ENCODE measurements around the gene B4GALT6. TPM values are rescaled to one million over a fixed set of nuclear protein-coding genes. Genes with fewer than 3 reads are reported as not detected.

The B4GALT6 gene
- total RNA-seq, 6 donors from 2014 or later = 0.55 to 3.4 (median 1.8) TPM; not detected in 1

GRCh38 chr18:31585991-31586390, 98.4 kb downstream of the B4GALT6 start:
- no peak overlapping the region for H3K4me3 ChIP-seq
- H3K36me3 ChIP-seq = no peaks in the 10 kb centered on the region
- WGBS, 2 donors = 70 to 82% methylated on average over 5 of the region's 5 CpGs
- DNase-seq (no peak), ATAC-seq (ENCODE audit: low FRiP score in 2 of 2) (no peak)
- H3K9me3 ChIP-seq = no peaks in the 10 kb centered on the region
- no peak overlapping the region for H3K27ac ChIP-seq
- TF ChIP-seq POLR2A (IDR thresholded peaks at IDR 0.05) (no peak), EP300 (IDR thresholded peaks at IDR 0.05) (no peak), POLR2AphosphoS5 (IDR thresholded peaks at IDR 0.05) (no peak)
- TF ChIP-seq, protein P1, sequence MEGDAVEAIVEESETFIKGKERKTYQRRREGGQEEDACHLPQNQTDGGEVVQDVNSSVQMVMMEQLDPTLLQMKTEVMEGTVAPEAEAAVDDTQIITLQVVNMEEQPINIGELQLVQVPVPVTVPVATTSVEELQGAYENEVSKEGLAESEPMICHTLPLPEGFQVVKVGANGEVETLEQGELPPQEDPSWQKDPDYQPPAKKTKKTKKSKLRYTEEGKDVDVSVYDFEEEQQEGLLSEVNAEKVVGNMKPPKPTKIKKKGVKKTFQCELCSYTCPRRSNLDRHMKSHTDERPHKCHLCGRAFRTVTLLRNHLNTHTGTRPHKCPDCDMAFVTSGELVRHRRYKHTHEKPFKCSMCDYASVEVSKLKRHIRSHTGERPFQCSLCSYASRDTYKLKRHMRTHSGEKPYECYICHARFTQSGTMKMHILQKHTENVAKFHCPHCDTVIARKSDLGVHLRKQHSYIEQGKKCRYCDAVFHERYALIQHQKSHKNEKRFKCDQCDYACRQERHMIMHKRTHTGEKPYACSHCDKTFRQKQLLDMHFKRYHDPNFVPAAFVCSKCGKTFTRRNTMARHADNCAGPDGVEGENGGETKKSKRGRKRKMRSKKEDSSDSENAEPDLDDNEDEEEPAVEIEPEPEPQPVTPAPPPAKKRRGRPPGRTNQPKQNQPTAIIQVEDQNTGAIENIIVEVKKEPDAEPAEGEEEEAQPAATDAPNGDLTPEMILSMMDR (IDR thresholded peaks at IDR 0.05) = no peak
- H3K4me1 ChIP-seq = no peaks in the 10 kb centered on the region
- H3K27me3 ChIP-seq = no peaks in the 10 kb centered on the region

- DNase-seq = no peak
- no peak overlapping the region for H3K4me3 ChIP-seq
- H3K4me1 ChIP-seq = no peaks in the 10 kb centered on the region
- no peaks in the 10 kb centered on the region for H3K36me3 ChIP-seq
- H3K27me3 ChIP-seq = no peaks in the 10 kb centered on the region
- WGBS, 2 donors = 89% methylated on average over 5 of the region's 5 CpGs
- no peak overlapping the region for H3K27ac ChIP-seq
- no peaks in the 10 kb centered on the region for H3K9me3 ChIP-seq
- ATAC-seq (ENCODE audit: low FRiP score in 2 of 2) = no peak
- TF ChIP-seq POLR2A (IDR thresholded peaks at IDR 0.05) = no peak
- TF ChIP-seq, protein P1 (IDR thresholded peaks at IDR 0.05) = no peak
- TF ChIP-seq POLR2AphosphoS5 (IDR thresholded peaks at IDR 0.05) = no peak
- TF ChIP-seq EP300 (IDR thresholded peaks at IDR 0.05) = no peak
Measured at GRCh38 chr18:31583185-31583854, 101.1 kb downstream of the B4GALT6 start.

DNA sequence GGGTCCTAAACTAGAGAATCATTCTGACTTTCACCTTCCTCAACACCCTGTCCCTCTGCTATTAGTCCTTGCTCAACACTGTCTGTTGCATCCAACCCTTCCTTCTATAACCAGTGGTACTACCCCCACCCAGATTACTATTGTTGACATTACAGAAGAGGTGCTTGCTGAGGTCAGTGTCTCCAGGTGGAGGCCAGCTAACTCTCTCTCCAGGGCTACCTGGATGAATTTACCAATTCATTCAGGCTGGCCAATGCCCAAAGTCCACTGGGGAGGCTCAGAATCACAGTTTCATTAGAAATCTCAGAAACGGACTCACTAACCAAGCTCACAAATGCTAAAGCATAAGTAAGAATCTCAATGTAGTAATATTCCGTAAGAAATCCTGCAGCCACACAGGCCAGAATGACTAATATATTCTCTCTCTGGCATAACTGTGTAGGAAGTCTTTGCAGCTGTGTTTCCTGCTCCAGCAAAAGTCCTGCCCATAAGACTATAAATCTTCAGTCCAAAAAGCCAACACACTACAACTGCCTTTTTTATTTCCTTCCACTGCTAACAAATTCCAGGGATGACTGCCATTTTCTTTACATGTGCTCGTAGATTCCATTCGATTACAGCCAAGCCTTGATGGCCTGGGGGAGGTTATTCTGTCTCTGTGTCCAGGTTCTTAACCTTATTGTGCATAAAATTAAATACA, 102.7 kb downstream of the B4GALT6 start:
- ATAC-seq (ENCODE audit: low FRiP score in 2 of 2) = no peak

GRCh38 chr18:31579375-31579774, 105.0 kb downstream of the B4GALT6 start:
- H3K4me1 ChIP-seq = no peaks in the 10 kb centered on the region
- ATAC-seq (ENCODE audit: low FRiP score in 2 of 2) = no peak
- H3K27ac ChIP-seq = no peak overlapping the region
- H3K9me3 ChIP-seq = no peaks in the 10 kb centered on the region
- no peaks in the 10 kb centered on the region for H3K36me3 ChIP-seq
- DNase-seq = no peak
- TF ChIP-seq POLR2A (IDR thresholded peaks at IDR 0.05) (no peak), EP300 (IDR thresholded peaks at IDR 0.05) (no peak), POLR2AphosphoS5 (IDR thresholded peaks at IDR 0.05) (no peak)
- TF ChIP-seq, protein P1 (IDR thresholded peaks at IDR 0.05) = no peak
- WGBS, 2 donors = 96 to 100% methylated on average over 2 of the region's 2 CpGs
- no peaks in the 10 kb centered on the region for H3K27me3 ChIP-seq
- H3K4me3 ChIP-seq = no peak overlapping the region

More for the DNA sequence above, 102.7 kb downstream of the B4GALT6 start:
- no peak for DNase-seq
- TF ChIP-seq EP300 (IDR thresholded peaks at IDR 0.05) (no peak), POLR2AphosphoS5 (IDR thresholded peaks at IDR 0.05) (no peak), POLR2A (IDR thresholded peaks at IDR 0.05) (no peak)
- TF ChIP-seq, protein P1 (IDR thresholded peaks at IDR 0.05) = no peak
- Histone ChIP-seq H3K4me1 (no peaks in the 10 kb centered on the region), H3K36me3 (no peaks in the 10 kb centered on the region), H3K27me3 (no peaks in the 10 kb centered on the region), H3K27ac (no peak overlapping the region), H3K4me3 (no peak overlapping the region), H3K9me3 (no peaks in the 10 kb centered on the region)
- WGBS, 2 donors = 34% methylated on average over 4 of the region's 4 CpGs

Measured in upper lobe of left lung (tissue), 6 donors.